NB4 (cell line): ENCODE results near the gene TMEM217.

Source experiments
- CTCF ChIP-seq: IDR thresholded peaks from one replicate; pipeline ENCODE4 v1.5.1; 2012; ENCODE audit warnings: low read depth, low read length
- MAX ChIP-seq: IDR thresholded peaks from 2 replicates; pipeline ENCODE4 v1.6.1; 2011; ENCODE audit warnings: low read depth, low read length
- POLR2A ChIP-seq: IDR thresholded peaks from 2 replicates; pipeline ENCODE4 v1.6.1; 2011; ENCODE audit warnings: mild to moderate bottlenecking; ENCODE audit not compliant: insufficient read length; ENCODE audit errors: extremely low read depth

GRCh38 chr6:37305841-37306425 lies 48.0 kb upstream of the TMEM217 start:
- TF ChIP-seq CTCF (no peak), POLR2A (no peak), MAX (no peak)
